ENCODE data around the gene IFT122. TPM values are rescaled to one million over a fixed set of nuclear protein-coding genes. Genes with fewer than 3 reads are reported as not detected.
A peak's percentile ranks its signal among the peaks of the same experiment; 100 is the strongest.

The IFT122 gene
- total and polyA plus RNA-seq, 3 experiments from 2014 or later = 4.3 to 16.5 (median 16.4) TPM

- DNase-seq = no peak
- H3K4me3 ChIP-seq (ENCODE audit: low read length) = no peak overlapping the region
- Mint-ChIP-seq H3K4me1 (peaks cover 29 to 37% (median 33%) of the 10 kb centered on the region in 3 donors), H3K36me3 (peaks cover 0 to 19% (median 8%) of the 10 kb centered on the region in 3 donors), H3K27ac (peak overlapping the region in 3 of 8 donors; percentile 5 to 77 (median 17)), H3K9me3 (no peaks in the 10 kb centered on the region), H3K4me3 (peak overlapping the region in 5 of 7 donors; percentile 11 to 45 (median 17)), H3K27me3 (peaks cover 0 to 5% of the 10 kb centered on the region in 2 donors)
- CTCF ChIA-PET = interaction anchor here (0.9 to 1.8 kb wide), 2 partner anchors 23 to 64 kb away, joined by 3 to 4 read pairs; no protein-coding TSS in a partner anchor
- no peaks in the 10 kb centered on the region for H3K27me3 ChIP-seq (ENCODE audit: insufficient read depth, low read length, poor library complexity, severe bottlenecking)
- POLR2A ChIA-PET = no interaction called here
- H3K27ac ChIP-seq (ENCODE audit: low read depth, low read length) = no peak overlapping the region
- H3K36me3 ChIP-seq (ENCODE audit: insufficient read depth, low read length) = no peaks in the 10 kb centered on the region
- H3K9me3 ChIP-seq (ENCODE audit: low read length) = no peaks in the 10 kb centered on the region
- H3K4me1 ChIP-seq (ENCODE audit: insufficient read depth, low read length) = peaks cover 17% of the 10 kb centered on the region
Observed at GRCh38 chr3:129553719-129554118, 113.7 kb downstream of the IFT122 start.

- peak overlapping the region in 1 of 7 donors; percentile 20 for H3K4me3 Mint-ChIP-seq
- POLR2A ChIA-PET = interaction anchor here (1.1 kb wide), 2 partner anchors 23 to 39 kb away, joined by 3 to 4 read pairs; no protein-coding TSS in a partner anchor
- H3K27me3 Mint-ChIP-seq = peaks cover 0 to 5% of the 10 kb centered on the region in 2 donors
Observed at GRCh38 chr3:129554356-129555152, 114.5 kb downstream of the IFT122 start.

GRCh38 chr3:129555153-129555550 lies 115.1 kb downstream of the IFT122 start:
- Histone ChIP-seq H3K4me3 (ENCODE audit: low read length) (no peak overlapping the region), H3K27ac (ENCODE audit: low read depth, low read length) (no peak overlapping the region), H3K36me3 (ENCODE audit: insufficient read depth, low read length) (no peaks in the 10 kb centered on the region), H3K27me3 (ENCODE audit: insufficient read depth, low read length, poor library complexity, severe bottlenecking) (no peaks in the 10 kb centered on the region), H3K9me3 (ENCODE audit: low read length) (no peaks in the 10 kb centered on the region), H3K4me1 (ENCODE audit: insufficient read depth, low read length) (peaks cover 21% of the 10 kb centered on the region)
- H3K27ac Mint-ChIP-seq = peak overlapping the region in 1 of 8 donors; percentile 92
- peaks cover 0 to 21% (median 8%) of the 10 kb centered on the region in 3 donors for H3K36me3 Mint-ChIP-seq
- peaks cover 29 to 37% (median 33%) of the 10 kb centered on the region in 3 donors for H3K4me1 Mint-ChIP-seq
- H3K4me3 Mint-ChIP-seq = no peak overlapping the region
- ChIA-PET CTCF (interaction anchor here (0.6 to 1.8 kb wide), 4 partner anchors 22 to 297 kb away, joined by 3 to 5 read pairs (median 4); no protein-coding TSS in a partner anchor), POLR2A (interaction anchor here (1.1 kb wide), 2 partner anchors 22 to 39 kb away, joined by 3 to 4 read pairs; no protein-coding TSS in a partner anchor)
- H3K9me3 Mint-ChIP-seq = no peaks in the 10 kb centered on the region
- peaks cover 0 to 5% of the 10 kb centered on the region in 2 donors for H3K27me3 Mint-ChIP-seq
- no peak for DNase-seq

More at GRCh38 chr3:129554356-129555152, 114.5 kb downstream of the IFT122 start:
- no peak overlapping the region for H3K27ac ChIP-seq (ENCODE audit: low read depth, low read length)
- no peaks in the 10 kb centered on the region for H3K9me3 ChIP-seq (ENCODE audit: low read length)
- peak overlapping the region in 5 of 8 donors; percentile 17 to 92 (median 48) for H3K27ac Mint-ChIP-seq
- peaks cover 21% of the 10 kb centered on the region for H3K4me1 ChIP-seq (ENCODE audit: insufficient read depth, low read length)
- CTCF ChIA-PET = interaction anchor here (0.6 to 1.8 kb wide), 5 partner anchors 22 to 298 kb away, joined by 3 to 5 read pairs (median 3); no protein-coding TSS in a partner anchor
- H3K4me1 Mint-ChIP-seq = peaks cover 29 to 37% (median 33%) of the 10 kb centered on the region in 3 donors
- H3K36me3 Mint-ChIP-seq = peaks cover 0 to 20% (median 8%) of the 10 kb centered on the region in 3 donors
- H3K36me3 ChIP-seq (ENCODE audit: insufficient read depth, low read length) = no peaks in the 10 kb centered on the region
- no peak overlapping the region for H3K4me3 ChIP-seq (ENCODE audit: low read length)
- H3K27me3 ChIP-seq (ENCODE audit: insufficient read depth, low read length, poor library complexity, severe bottlenecking) = no peaks in the 10 kb centered on the region
- no peak for DNase-seq
- H3K9me3 Mint-ChIP-seq = no peaks in the 10 kb centered on the region

GRCh38 chr3:129555616-129556357 lies 115.8 kb downstream of the IFT122 start:
- Histone ChIP-seq H3K4me3 (ENCODE audit: low read length) (no peak overlapping the region), H3K4me1 (ENCODE audit: insufficient read depth, low read length) (peaks cover 21% of the 10 kb centered on the region), H3K36me3 (ENCODE audit: insufficient read depth, low read length) (no peaks in the 10 kb centered on the region), H3K27me3 (ENCODE audit: insufficient read depth, low read length, poor library complexity, severe bottlenecking) (no peaks in the 10 kb centered on the region), H3K27ac (ENCODE audit: low read depth, low read length) (no peak overlapping the region), H3K9me3 (ENCODE audit: low read length) (no peaks in the 10 kb centered on the region)
- Mint-ChIP-seq H3K27me3 (peaks cover 0 to 5% of the 10 kb centered on the region in 2 donors), H3K4me1 (peaks cover 32 to 41% (median 37%) of the 10 kb centered on the region in 3 donors), H3K36me3 (peaks cover 2 to 24% (median 12%) of the 10 kb centered on the region in 3 donors), H3K27ac (peak overlapping the region in 3 of 8 donors; percentile 32 to 47 (median 36)), H3K4me3 (no peak overlapping the region), H3K9me3 (no peaks in the 10 kb centered on the region)
- CTCF ChIA-PET = interaction anchor here (0.9 to 1.8 kb wide), 3 partner anchors 21 to 69 kb away, joined by 3 to 5 read pairs (median 4); no protein-coding TSS in a partner anchor
- POLR2A ChIA-PET = interaction anchor here (1.1 kb wide), 1 partner anchor 38 kb away, joined by 4 read pairs; no protein-coding TSS in a partner anchor
- no peak for DNase-seq

GRCh38 chr3:129556358-129556695 lies 116.3 kb downstream of the IFT122 start:
- H3K36me3 Mint-ChIP-seq = peaks cover 2 to 25% (median 13%) of the 10 kb centered on the region in 3 donors
- no peak overlapping the region for H3K4me3 Mint-ChIP-seq
- H3K27ac Mint-ChIP-seq = peak overlapping the region in 1 of 8 donors; percentile 36
- Histone ChIP-seq H3K27me3 (ENCODE audit: insufficient read depth, low read length, poor library complexity, severe bottlenecking) (no peaks in the 10 kb centered on the region), H3K4me3 (ENCODE audit: low read length) (no peak overlapping the region), H3K36me3 (ENCODE audit: insufficient read depth, low read length) (no peaks in the 10 kb centered on the region), H3K9me3 (ENCODE audit: low read length) (no peaks in the 10 kb centered on the region), H3K27ac (ENCODE audit: low read depth, low read length) (no peak overlapping the region), H3K4me1 (ENCODE audit: insufficient read depth, low read length) (peaks cover 21% of the 10 kb centered on the region)
- no peak for DNase-seq
- H3K27me3 Mint-ChIP-seq = peaks cover 0 to 4% of the 10 kb centered on the region in 2 donors
- H3K4me1 Mint-ChIP-seq = peaks cover 32 to 41% (median 38%) of the 10 kb centered on the region in 3 donors
- CTCF ChIA-PET = no interaction called here
- POLR2A ChIA-PET = no interaction called here
- H3K9me3 Mint-ChIP-seq = no peaks in the 10 kb centered on the region

GRCh38 chr3:129556890-129557547 lies 117.0 kb downstream of the IFT122 start:
- Mint-ChIP-seq H3K36me3 (peaks cover 2 to 29% (median 13%) of the 10 kb centered on the region in 3 donors), H3K9me3 (no peaks in the 10 kb centered on the region), H3K4me3 (no peak overlapping the region), H3K27me3 (peaks cover 0 to 3% of the 10 kb centered on the region in 2 donors), H3K4me1 (peaks cover 32 to 38% (median 38%) of the 10 kb centered on the region in 3 donors), H3K27ac (peak overlapping the region in 3 of 8 donors; percentile 36 to 81 (median 57))
- ChIA-PET POLR2A (interaction anchor here (0.6 kb wide), 1 partner anchor 67 kb away, joined by 3 read pairs; no protein-coding TSS in a partner anchor), CTCF (interaction anchor here (1.2 kb wide), 1 partner anchor 71 kb away, joined by 6 read pairs; no protein-coding TSS in a partner anchor)
- no peak overlapping the region for H3K4me3 ChIP-seq (ENCODE audit: low read length)
- peaks cover 21% of the 10 kb centered on the region for H3K4me1 ChIP-seq (ENCODE audit: insufficient read depth, low read length)
- H3K27me3 ChIP-seq (ENCODE audit: insufficient read depth, low read length, poor library complexity, severe bottlenecking) = no peaks in the 10 kb centered on the region
- DNase-seq = no peak
- H3K27ac ChIP-seq (ENCODE audit: low read depth, low read length) = no peak overlapping the region
- H3K36me3 ChIP-seq (ENCODE audit: insufficient read depth, low read length) = no peaks in the 10 kb centered on the region
- no peaks in the 10 kb centered on the region for H3K9me3 ChIP-seq (ENCODE audit: low read length)

GRCh38 chr3:129557548-129557894 lies 117.5 kb downstream of the IFT122 start:
- Histone ChIP-seq H3K36me3 (ENCODE audit: insufficient read depth, low read length) (no peaks in the 10 kb centered on the region), H3K27me3 (ENCODE audit: insufficient read depth, low read length, poor library complexity, severe bottlenecking) (no peaks in the 10 kb centered on the region), H3K4me1 (ENCODE audit: insufficient read depth, low read length) (peaks cover 21% of the 10 kb centered on the region), H3K9me3 (ENCODE audit: low read length) (no peaks in the 10 kb centered on the region), H3K27ac (ENCODE audit: low read depth, low read length) (no peak overlapping the region), H3K4me3 (ENCODE audit: low read length) (no peak overlapping the region)
- Mint-ChIP-seq H3K4me3 (peak overlapping the region in 4 of 7 donors; percentile 30 to 76 (median 56)), H3K27ac (peak overlapping the region in 7 of 8 donors; percentile 86 to 97 (median 90)), H3K4me1 (peaks cover 32 to 37% (median 37%) of the 10 kb centered on the region in 3 donors), H3K27me3 (peaks cover 0 to 3% of the 10 kb centered on the region in 2 donors), H3K9me3 (no peaks in the 10 kb centered on the region), H3K36me3 (peaks cover 2 to 32% (median 13%) of the 10 kb centered on the region in 3 donors)
- ChIA-PET POLR2A (interaction anchor here (0.6 kb wide), 1 partner anchor 68 kb away, joined by 3 read pairs; no protein-coding TSS in a partner anchor), CTCF (interaction anchor here (1.1 to 1.2 kb wide), 2 partner anchors 68 to 70 kb away, joined by 4 to 6 read pairs; no protein-coding TSS in a partner anchor)
- no peak for DNase-seq
